ENCODE measurements around the gene RAPGEFL1. TPM values are rescaled to one million over a fixed set of nuclear protein-coding genes. Genes with fewer than 3 reads are reported as not detected.
"Not testable (repeated sequence)": the region's sequence is repeated elsewhere in the genome, so short reads cannot be mapped to it uniquely, and the experiment has no call there.

RAPGEFL1 gene
- total and polyA plus RNA-seq, 2 donors from 2014 or later = 0.99 to 4.3 TPM

DNA sequence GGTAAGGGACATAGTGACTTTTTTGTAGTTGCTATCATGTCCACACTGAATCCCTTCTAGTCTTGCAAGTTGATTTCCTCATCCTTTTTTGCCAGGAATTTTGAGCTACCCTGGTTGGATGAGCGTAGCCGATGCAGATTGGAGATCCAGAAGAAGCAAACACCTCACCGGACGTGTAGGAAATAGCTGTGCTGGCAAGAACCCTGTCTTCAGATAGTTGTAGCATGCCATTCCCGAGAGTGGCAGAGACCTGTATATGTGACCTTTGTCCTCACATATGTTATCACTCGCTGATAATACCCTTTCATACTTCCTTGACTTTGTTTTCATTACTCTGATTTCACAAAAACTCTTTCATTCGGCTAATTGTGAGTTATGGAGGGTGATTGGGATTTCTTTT is 43.1 kb upstream of the RAPGEFL1 start:
- Histone ChIP-seq H3K27ac (ENCODE audit: low read depth in 2 of 2, low read length in 2 of 2) (no peak overlapping the region), H3K4me1 (ENCODE audit: control insufficient read depth in 2 of 3, insufficient read depth in 2 of 3, low read depth in 1 of 3, low read length in 3 of 3) (peaks cover 0 to 3% (median 2%) of the 10 kb centered on the region in 3 donors), H3K9me3 (ENCODE audit: control insufficient read depth in 2 of 3, insufficient read depth in 1 of 3, low read length in 3 of 3) (no peaks in the 10 kb centered on the region), H3K27me3 (ENCODE audit: control insufficient read depth, insufficient read depth, low read length) (no peaks in the 10 kb centered on the region), H3K4me3 (ENCODE audit: low read length in 3 of 3) (no peak overlapping the region), H3K9ac (ENCODE audit: low read length in 3 of 3) (no peak overlapping the region), H3K36me3 (ENCODE audit: control insufficient read depth in 2 of 3, insufficient read depth in 3 of 3, low read length in 3 of 3) (peaks cover 26 to 45% (median 28%) of the 10 kb centered on the region in 3 donors)
- DNase-seq (no peak), FAIRE-seq (no peak)
- intact Hi-C loops (cut with DNase I) = no loop called here
- TF ChIP-seq, protein P1, sequence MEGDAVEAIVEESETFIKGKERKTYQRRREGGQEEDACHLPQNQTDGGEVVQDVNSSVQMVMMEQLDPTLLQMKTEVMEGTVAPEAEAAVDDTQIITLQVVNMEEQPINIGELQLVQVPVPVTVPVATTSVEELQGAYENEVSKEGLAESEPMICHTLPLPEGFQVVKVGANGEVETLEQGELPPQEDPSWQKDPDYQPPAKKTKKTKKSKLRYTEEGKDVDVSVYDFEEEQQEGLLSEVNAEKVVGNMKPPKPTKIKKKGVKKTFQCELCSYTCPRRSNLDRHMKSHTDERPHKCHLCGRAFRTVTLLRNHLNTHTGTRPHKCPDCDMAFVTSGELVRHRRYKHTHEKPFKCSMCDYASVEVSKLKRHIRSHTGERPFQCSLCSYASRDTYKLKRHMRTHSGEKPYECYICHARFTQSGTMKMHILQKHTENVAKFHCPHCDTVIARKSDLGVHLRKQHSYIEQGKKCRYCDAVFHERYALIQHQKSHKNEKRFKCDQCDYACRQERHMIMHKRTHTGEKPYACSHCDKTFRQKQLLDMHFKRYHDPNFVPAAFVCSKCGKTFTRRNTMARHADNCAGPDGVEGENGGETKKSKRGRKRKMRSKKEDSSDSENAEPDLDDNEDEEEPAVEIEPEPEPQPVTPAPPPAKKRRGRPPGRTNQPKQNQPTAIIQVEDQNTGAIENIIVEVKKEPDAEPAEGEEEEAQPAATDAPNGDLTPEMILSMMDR (IDR thresholded peaks at IDR 0.05; ENCODE audit: borderline replicate concordance, extremely low read depth, insufficient read depth) = no peak

DNA sequence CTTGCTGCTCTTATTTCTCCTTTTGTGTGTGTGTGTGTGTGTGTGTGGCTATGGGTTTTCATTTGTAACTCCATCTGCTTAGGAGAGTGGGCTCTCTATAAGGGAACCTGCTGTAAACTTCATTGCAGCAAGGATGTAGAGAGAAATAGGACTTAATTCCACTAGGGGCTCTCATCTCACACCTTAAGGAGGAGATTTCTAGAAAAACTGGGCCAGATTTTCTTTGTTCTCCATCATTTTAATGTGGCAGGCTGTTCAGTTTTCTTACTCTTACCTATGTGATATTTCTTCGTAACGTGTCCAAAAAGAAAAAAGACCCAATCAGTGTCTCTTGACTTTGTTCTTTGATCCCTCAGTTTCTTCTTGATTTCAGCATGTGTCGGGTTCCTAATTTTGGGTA is 41.5 kb upstream of the RAPGEFL1 start:
- TF ChIP-seq, protein P1 (IDR thresholded peaks at IDR 0.05; ENCODE audit: borderline replicate concordance, extremely low read depth, insufficient read depth) = no peak
- intact Hi-C loops (cut with DNase I) = no loop called here
- Histone ChIP-seq H3K9ac (ENCODE audit: low read length in 3 of 3) (no peak overlapping the region), H3K27ac (ENCODE audit: low read depth in 2 of 2, low read length in 2 of 2) (no peak overlapping the region), H3K9me3 (ENCODE audit: control insufficient read depth in 2 of 3, insufficient read depth in 1 of 3, low read length in 3 of 3) (no peaks in the 10 kb centered on the region), H3K4me3 (ENCODE audit: low read length in 3 of 3) (no peak overlapping the region), H3K36me3 (ENCODE audit: control insufficient read depth in 2 of 3, insufficient read depth in 3 of 3, low read length in 3 of 3) (peaks cover 19 to 38% (median 24%) of the 10 kb centered on the region in 3 donors), H3K4me1 (ENCODE audit: control insufficient read depth in 2 of 3, insufficient read depth in 2 of 3, low read depth in 1 of 3, low read length in 3 of 3) (peaks cover 0 to 7% (median 3%) of the 10 kb centered on the region in 3 donors), H3K27me3 (ENCODE audit: control insufficient read depth, insufficient read depth, low read length) (no peaks in the 10 kb centered on the region)
- FAIRE-seq (no peak), DNase-seq (no peak)

DNA sequence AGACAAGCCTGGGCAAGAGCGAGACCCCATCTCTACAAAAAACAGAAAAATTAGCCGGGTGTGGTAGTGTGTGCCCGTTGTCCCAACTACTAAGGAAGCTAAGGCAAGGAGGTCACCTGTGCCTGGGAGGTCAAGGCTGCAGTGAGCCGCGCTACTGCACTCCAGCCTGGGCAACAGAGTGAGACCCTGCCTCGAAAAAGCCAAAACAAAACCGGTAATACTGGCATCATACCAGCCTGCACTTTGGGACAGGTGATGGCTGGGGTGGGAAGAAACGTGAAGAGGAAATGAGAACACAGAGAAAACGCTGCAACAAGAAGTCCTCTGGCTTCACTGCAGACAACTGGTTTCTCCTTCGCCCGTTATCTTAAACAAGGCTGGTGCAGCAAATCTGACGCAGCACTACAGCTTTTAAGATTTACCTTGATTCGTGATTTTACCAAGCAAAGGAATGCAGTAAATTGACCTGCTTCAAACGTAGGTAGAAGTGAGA is 37.7 kb upstream of the RAPGEFL1 start:
- TF ChIP-seq, protein P1 (IDR thresholded peaks at IDR 0.05; ENCODE audit: borderline replicate concordance, extremely low read depth, insufficient read depth) = no peak
- FAIRE-seq = no peak
- Histone ChIP-seq H3K4me3 (ENCODE audit: low read length in 3 of 3) (peak overlapping the region; percentile 76 to 98 (median 84)), H3K9me3 (ENCODE audit: control insufficient read depth in 2 of 3, insufficient read depth in 1 of 3, low read length in 3 of 3) (no peaks in the 10 kb centered on the region), H3K9ac (ENCODE audit: low read length in 3 of 3) (peak overlapping the region; percentile 28 to 98 (median 91)), H3K36me3 (ENCODE audit: control insufficient read depth in 2 of 3, insufficient read depth in 3 of 3, low read length in 3 of 3) (peaks cover 9 to 15% (median 10%) of the 10 kb centered on the region in 3 donors), H3K27ac (ENCODE audit: low read depth in 2 of 2, low read length in 2 of 2) (peak overlapping the region; percentile 91 to 94), H3K4me1 (ENCODE audit: control insufficient read depth in 2 of 3, insufficient read depth in 2 of 3, low read depth in 1 of 3, low read length in 3 of 3) (peaks cover 7 to 18% (median 11%) of the 10 kb centered on the region in 3 donors), H3K27me3 (ENCODE audit: control insufficient read depth, insufficient read depth, low read length) (no peaks in the 10 kb centered on the region)
- intact Hi-C loops (cut with DNase I) = no loop called here
- peak in 2 of 5 donors; percentile 59 to 61 for DNase-seq

DNA sequence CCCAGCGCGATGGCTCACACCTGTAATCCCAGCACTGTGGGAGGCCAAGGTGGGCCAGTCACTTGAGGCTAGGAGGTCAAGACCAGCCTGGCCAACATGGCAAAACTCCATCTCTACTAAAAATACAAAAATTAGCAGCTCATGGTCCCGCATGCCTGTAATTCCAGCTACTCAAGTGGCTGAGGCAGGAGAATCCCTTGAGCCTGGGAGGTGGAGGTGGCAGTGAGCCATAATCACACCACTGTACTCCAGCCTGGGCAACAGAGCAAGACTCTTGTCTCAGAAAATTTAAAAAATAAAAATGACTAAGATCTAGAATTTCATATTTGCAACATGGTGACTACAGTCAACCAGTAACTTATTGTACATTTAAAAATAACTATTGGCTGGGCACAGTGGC is 34.1 kb upstream of the RAPGEFL1 start:
- H3K9ac ChIP-seq (ENCODE audit: low read length in 3 of 3); intact Hi-C loops (cut with DNase I); FAIRE-seq; H3K27ac ChIP-seq (ENCODE audit: low read depth in 2 of 2, low read length in 2 of 2); DNase-seq; H3K27me3 ChIP-seq (ENCODE audit: control insufficient read depth, insufficient read depth, low read length); H3K4me3 ChIP-seq (ENCODE audit: low read length in 3 of 3); H3K9me3 ChIP-seq (ENCODE audit: control insufficient read depth in 2 of 3, insufficient read depth in 1 of 3, low read length in 3 of 3): not testable (repeated sequence)
- Histone ChIP-seq H3K36me3 (ENCODE audit: control insufficient read depth in 2 of 3, insufficient read depth in 3 of 3, low read length in 3 of 3) (peaks cover 4 to 18% (median 9%) of the 10 kb centered on the region in 3 donors), H3K4me1 (ENCODE audit: control insufficient read depth in 2 of 3, insufficient read depth in 2 of 3, low read depth in 1 of 3, low read length in 3 of 3) (peaks cover 7 to 18% (median 11%) of the 10 kb centered on the region in 3 donors)
